Measurements from ENCODE around the gene NELL2.
"Not testable (repeated sequence)": the region's sequence is repeated elsewhere in the genome, so short reads cannot be mapped to it uniquely, and the experiment has no call there.

Gene NELL2

GRCh38 chr12:44863867-44864266 is 12.2 kb downstream of the NELL2 start:
- H3K9me3 Mint-ChIP-seq, result peaks cover 17% of the 10 kb centered on the region
- H3K4me3 Mint-ChIP-seq, result no peak overlapping the region
- peaks cover 81% of the 10 kb centered on the region for H3K4me1 Mint-ChIP-seq (ENCODE audit: low read depth)
- peak overlapping the region; percentile 78 for H3K27ac Mint-ChIP-seq
- no peaks in the 10 kb centered on the region for H3K27me3 Mint-ChIP-seq
- H3K36me3 Mint-ChIP-seq (ENCODE audit: low read depth), result peaks cover 51% of the 10 kb centered on the region

GRCh38 chr12:44859998-44860689 is 16.0 kb downstream of the NELL2 start:
- H3K27me3 Mint-ChIP-seq, result no peaks in the 10 kb centered on the region
- H3K4me1 Mint-ChIP-seq (ENCODE audit: low read depth), result peaks cover 91% of the 10 kb centered on the region
- no peak overlapping the region for H3K4me3 Mint-ChIP-seq
- H3K9me3 Mint-ChIP-seq, result peaks cover 10% of the 10 kb centered on the region
- peak overlapping the region; percentile 81 for H3K27ac Mint-ChIP-seq
- H3K36me3 Mint-ChIP-seq (ENCODE audit: low read depth), result peaks cover 28% of the 10 kb centered on the region

- Mint-ChIP-seq H3K36me3 (ENCODE audit: low read depth) (peaks cover 13% of the 10 kb centered on the region), H3K9me3 (no peaks in the 10 kb centered on the region), H3K4me1 (ENCODE audit: low read depth) (peaks cover 95% of the 10 kb centered on the region), H3K27ac (peak overlapping the region; percentile 87), H3K4me3 (peak overlapping the region; percentile 23), H3K27me3 (no peaks in the 10 kb centered on the region)
Measured at GRCh38 chr12:44858226-44858855, 17.8 kb downstream of the NELL2 start.

- no peaks in the 10 kb centered on the region for H3K27me3 Mint-ChIP-seq
- peak overlapping the region; percentile 95 for H3K27ac Mint-ChIP-seq
- peaks cover 95% of the 10 kb centered on the region for H3K4me1 Mint-ChIP-seq (ENCODE audit: low read depth)
- peak overlapping the region; percentile 67 for H3K4me3 Mint-ChIP-seq
- no peaks in the 10 kb centered on the region for H3K36me3 Mint-ChIP-seq (ENCODE audit: low read depth)
- no peaks in the 10 kb centered on the region for H3K9me3 Mint-ChIP-seq
Measured at GRCh38 chr12:44852483-44852882, 23.6 kb downstream of the NELL2 start.

- Mint-ChIP-seq H3K4me3 (peak overlapping the region; percentile 67), H3K4me1 (ENCODE audit: low read depth) (peaks cover 95% of the 10 kb centered on the region)
Measured at GRCh38 chr12:44851586-44851985, 24.5 kb downstream of the NELL2 start.

GRCh38 chr12:44848703-44849085 is 27.4 kb downstream of the NELL2 start:
- Mint-ChIP-seq H3K4me3 (peak overlapping the region; percentile 73), H3K4me1 (ENCODE audit: low read depth) (peaks cover 95% of the 10 kb centered on the region), H3K36me3 (ENCODE audit: low read depth) (peaks cover 3% of the 10 kb centered on the region), H3K27ac (peak overlapping the region; percentile 95), H3K9me3 (no peaks in the 10 kb centered on the region), H3K27me3 (no peaks in the 10 kb centered on the region)

More at GRCh38 chr12:44851586-44851985, 24.5 kb downstream of the NELL2 start:
- H3K27ac Mint-ChIP-seq, result peak overlapping the region; percentile 95
- H3K9me3 Mint-ChIP-seq, result no peaks in the 10 kb centered on the region
- H3K36me3 Mint-ChIP-seq (ENCODE audit: low read depth), result peaks cover under 1% of the 10 kb centered on the region
- no peaks in the 10 kb centered on the region for H3K27me3 Mint-ChIP-seq

DNA sequence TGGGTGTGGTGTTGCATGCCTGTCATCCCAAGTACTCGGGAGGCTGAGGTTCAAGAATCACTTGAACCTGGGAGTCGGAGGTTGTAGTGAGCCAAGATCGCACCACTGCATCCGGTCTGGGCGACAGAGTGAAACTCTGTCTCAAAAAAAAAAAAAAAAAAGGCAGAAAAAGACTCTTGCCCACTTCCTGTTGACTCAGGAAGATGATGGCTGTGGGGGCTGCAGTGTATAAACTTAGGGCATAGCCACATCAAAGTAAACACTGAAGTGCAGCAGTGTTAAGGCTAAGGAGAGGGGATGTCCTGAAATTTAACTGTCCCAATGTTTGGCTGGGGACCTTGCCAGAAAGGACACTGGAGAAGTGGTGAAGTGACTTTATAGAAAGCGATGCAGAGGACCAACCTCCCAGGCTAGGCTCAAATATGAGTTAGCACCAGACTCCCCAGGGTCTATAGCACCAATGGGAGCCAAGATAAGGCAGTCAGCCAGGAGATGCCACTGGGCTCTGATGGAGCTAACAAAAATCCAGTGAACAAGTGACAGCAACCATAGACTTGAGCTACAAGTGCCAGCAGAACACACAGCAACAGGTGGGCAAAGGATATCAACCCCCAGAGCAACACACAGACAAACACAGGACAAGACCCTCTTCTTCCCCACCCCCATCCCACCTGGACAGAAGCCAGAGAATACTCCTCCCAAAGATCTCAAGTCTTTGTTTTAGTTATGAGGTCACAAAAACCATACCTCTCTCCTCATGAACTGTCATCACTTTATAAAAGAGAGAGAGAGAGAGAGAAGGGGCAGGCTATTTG is 28.0 kb downstream of the NELL2 start:
- no peaks in the 10 kb centered on the region for H3K9me3 Mint-ChIP-seq
- H3K27ac Mint-ChIP-seq, result peak overlapping the region; percentile 95
- H3K36me3 Mint-ChIP-seq (ENCODE audit: low read depth), result peaks cover 3% of the 10 kb centered on the region
- H3K27me3 Mint-ChIP-seq, result no peaks in the 10 kb centered on the region
- peak overlapping the region; percentile 73 for H3K4me3 Mint-ChIP-seq
- H3K4me1 Mint-ChIP-seq (ENCODE audit: low read depth), result peaks cover 95% of the 10 kb centered on the region

DNA sequence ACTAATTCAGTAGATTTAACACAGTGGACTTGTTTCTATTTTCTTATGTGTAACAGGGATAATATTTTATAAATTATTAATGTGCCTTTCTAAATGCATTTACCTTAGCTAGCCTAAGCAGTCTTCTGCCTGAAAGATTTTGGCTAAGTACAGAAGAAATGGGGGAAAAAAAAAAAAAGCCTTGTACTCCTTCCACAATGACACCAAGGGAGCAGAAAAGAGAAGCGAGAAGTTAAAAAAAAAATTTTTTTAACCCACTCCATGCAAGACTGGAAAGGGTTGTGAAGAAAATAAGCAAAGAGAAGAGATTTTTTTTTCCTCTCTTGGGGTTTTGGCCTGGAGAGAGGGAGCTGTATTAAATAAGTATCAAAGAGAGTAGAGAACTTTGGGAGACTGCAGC is 28.7 kb downstream of the NELL2 start:
- H3K9me3 Mint-ChIP-seq, result no peaks in the 10 kb centered on the region
- no peaks in the 10 kb centered on the region for H3K27me3 Mint-ChIP-seq
- H3K27ac Mint-ChIP-seq, result peak overlapping the region; percentile 95
- H3K4me3 Mint-ChIP-seq, result peak overlapping the region; percentile 73
- peaks cover 3% of the 10 kb centered on the region for H3K36me3 Mint-ChIP-seq (ENCODE audit: low read depth)
- H3K4me1 Mint-ChIP-seq (ENCODE audit: low read depth), result peaks cover 95% of the 10 kb centered on the region

DNA sequence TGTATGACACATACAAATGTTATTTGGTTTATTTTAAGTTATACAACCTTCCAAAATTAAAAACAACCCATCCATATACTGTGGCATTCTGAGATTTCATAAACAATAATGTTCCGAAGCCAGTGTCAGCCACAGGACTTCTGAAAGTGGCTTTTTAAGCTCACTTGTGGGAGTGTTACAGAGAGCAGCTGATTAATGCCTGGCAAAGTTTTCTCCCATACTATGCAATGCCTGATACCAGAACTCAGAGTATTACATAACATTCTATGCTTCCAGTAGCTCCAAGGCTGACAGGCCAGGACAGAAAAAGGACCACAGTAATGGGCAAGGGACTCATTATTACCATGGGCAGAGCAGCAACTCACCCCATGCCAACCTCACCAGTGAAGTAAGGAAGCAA is 29.3 kb downstream of the NELL2 start:
- Mint-ChIP-seq H3K4me1 (ENCODE audit: low read depth) (peaks cover 95% of the 10 kb centered on the region), H3K27ac (peak overlapping the region; percentile 83), H3K36me3 (ENCODE audit: low read depth) (peaks cover 3% of the 10 kb centered on the region), H3K9me3 (no peaks in the 10 kb centered on the region), H3K4me3 (peak overlapping the region; percentile 32), H3K27me3 (no peaks in the 10 kb centered on the region)

DNA sequence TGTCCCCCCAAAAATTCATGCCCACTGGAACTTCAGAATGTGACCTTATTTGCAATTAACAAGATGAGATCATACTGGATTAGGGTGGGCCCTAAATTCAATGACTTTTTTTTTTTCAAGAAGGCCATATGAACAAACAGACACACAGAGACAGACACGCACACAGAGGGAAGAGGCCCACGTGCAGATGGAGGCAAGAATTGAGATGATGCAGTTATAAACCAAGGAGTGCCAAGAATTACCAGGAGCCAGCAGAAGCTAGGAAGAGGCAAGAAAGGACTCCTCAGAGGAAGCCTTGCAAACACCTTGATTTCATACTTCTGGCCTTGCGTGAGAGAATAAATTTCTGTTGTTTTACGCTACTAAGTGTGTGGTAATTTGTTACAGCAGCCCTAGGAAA is 33.4 kb downstream of the NELL2 start:
- no peaks in the 10 kb centered on the region for H3K9me3 Mint-ChIP-seq
- H3K27me3 Mint-ChIP-seq, result no peaks in the 10 kb centered on the region
- peak overlapping the region; percentile 85 for H3K4me3 Mint-ChIP-seq
- H3K36me3 Mint-ChIP-seq (ENCODE audit: low read depth), result peaks cover 3% of the 10 kb centered on the region
- H3K4me1 Mint-ChIP-seq (ENCODE audit: low read depth), result peaks cover 97% of the 10 kb centered on the region
- peak overlapping the region; percentile 98 for H3K27ac Mint-ChIP-seq

DNA sequence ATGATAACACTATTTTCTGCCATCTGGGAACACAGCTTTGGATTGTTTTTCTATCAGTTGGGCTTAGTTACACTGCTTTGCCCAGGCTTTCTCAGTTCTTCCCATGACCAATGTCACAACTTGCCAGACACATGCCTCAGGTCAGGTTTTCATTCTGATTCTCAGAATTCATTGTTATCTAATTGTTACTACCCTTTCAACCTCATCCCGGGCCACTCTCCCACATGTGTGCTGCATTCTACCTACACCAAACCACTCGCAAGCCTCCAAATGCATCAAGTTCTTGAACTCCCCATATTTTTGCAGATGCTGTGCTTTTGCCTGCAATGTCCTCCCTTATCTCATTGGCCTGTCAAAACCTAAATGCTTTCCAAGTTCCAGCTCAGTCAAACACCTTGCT is 36.3 kb downstream of the NELL2 start:
- Mint-ChIP-seq H3K9me3 (no peaks in the 10 kb centered on the region), H3K36me3 (ENCODE audit: low read depth) (no peaks in the 10 kb centered on the region)

DNA sequence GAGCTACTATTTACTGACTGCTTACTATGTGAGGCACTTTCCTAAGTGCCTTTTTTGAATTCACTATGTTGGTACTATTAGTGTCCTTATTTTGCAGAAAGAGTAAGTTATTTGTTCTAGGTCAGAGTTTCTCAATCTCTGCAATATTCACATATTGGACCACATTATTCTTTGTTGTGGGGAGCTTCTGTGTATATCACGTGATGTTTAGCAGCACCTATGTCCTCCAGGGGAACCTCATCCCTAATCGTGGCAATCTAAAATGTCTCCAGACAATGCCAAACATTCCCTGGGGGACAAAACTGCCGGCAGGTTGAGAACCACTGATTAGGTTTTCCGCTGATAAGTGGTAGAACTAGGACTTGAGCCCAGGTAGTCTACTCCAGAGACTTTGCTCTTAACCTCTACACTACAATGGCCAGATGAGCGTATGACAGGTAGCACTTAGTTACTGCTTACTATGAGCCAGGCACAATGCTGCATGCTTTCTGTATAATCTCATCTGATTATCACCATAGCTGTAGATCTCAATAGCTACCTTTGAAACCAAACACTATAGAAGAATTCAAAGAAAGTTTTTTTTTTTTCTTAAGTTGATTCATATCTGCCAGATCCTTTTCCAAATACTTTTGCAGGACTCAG is 38.9 kb downstream of the NELL2 start:
- no peaks in the 10 kb centered on the region for H3K9me3 Mint-ChIP-seq
- H3K36me3 Mint-ChIP-seq (ENCODE audit: low read depth), result no peaks in the 10 kb centered on the region
- H3K27ac Mint-ChIP-seq, result peak overlapping the region; percentile 93
- H3K4me1 Mint-ChIP-seq (ENCODE audit: low read depth), result peaks cover 99% of the 10 kb centered on the region
- H3K4me3 Mint-ChIP-seq, result no peak overlapping the region
- no peaks in the 10 kb centered on the region for H3K27me3 Mint-ChIP-seq

More for the DNA sequence above, 36.3 kb downstream of the NELL2 start:
- peaks cover 97% of the 10 kb centered on the region for H3K4me1 Mint-ChIP-seq (ENCODE audit: low read depth)
- no peaks in the 10 kb centered on the region for H3K27me3 Mint-ChIP-seq
- H3K4me3 Mint-ChIP-seq, result peak overlapping the region; percentile 39
- peak overlapping the region; percentile 69 for H3K27ac Mint-ChIP-seq

GRCh38 chr12:44835641-44836379 is 40.3 kb downstream of the NELL2 start:
- H3K27ac Mint-ChIP-seq, result peak overlapping the region; percentile 93
- no peaks in the 10 kb centered on the region for H3K27me3 Mint-ChIP-seq
- peaks cover 99% of the 10 kb centered on the region for H3K4me1 Mint-ChIP-seq (ENCODE audit: low read depth)

DNA sequence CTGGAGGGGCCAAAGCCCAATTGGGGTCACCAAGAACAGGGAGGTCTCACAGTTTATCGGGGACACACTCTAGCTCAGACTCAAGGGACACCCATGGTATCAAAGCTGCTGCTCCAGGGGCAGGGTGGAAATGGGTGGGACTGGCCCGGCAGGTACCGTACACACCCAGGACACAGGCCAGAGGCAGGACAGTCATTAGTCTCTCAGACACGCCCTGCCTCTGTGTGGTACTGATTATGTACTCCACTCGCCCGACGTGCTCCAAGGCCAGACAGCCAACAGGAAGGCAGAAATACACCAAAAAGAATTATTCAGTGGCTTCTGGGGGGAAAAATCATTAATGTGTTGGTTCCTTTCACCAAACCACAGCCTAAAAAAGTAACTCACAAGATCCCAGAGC is 41.1 kb downstream of the NELL2 start:
- Mint-ChIP-seq H3K4me3 (peak overlapping the region; percentile 65), H3K4me1 (ENCODE audit: low read depth) (peaks cover 99% of the 10 kb centered on the region), H3K27ac (peak overlapping the region; percentile 93)
- not testable (repeated sequence) for H3K9me3 Mint-ChIP-seq; H3K36me3 Mint-ChIP-seq (ENCODE audit: low read depth); H3K27me3 Mint-ChIP-seq

More at GRCh38 chr12:44835641-44836379, 40.3 kb downstream of the NELL2 start:
- Mint-ChIP-seq H3K9me3 (no peaks in the 10 kb centered on the region), H3K4me3 (peak overlapping the region; percentile 65), H3K36me3 (ENCODE audit: low read depth) (peaks cover 1% of the 10 kb centered on the region)
